ENCODE measurements around the gene DGCR8.
A peak's percentile ranks its signal among the peaks of the same experiment; 100 is the strongest.

The DGCR8 gene

DNA sequence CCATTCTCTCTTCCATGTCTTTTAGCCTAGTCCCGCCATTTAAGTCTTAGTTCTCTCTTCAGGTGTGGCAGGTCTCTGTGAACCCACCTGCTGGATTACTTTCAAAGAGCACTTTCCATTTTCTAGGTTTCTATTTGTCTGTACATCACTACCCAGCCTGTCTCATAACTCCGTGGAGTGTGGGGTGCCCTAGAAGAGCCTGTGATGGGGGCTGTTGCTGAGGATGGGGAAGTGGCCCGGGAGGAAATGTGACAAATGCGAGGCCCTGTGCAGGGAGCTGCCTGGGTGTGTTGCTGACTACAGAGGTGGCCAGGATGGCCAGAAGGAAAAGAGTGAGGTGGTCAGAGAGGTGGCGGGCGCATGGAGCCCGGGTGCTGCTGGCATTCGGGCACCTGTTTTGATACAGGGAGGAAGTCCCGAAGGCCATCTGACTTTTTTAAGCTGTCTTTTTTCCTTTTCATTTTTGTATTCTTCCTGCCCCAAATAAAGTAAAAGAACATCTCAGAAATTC is 10.7 kb downstream of the DGCR8 start:
- DNase-seq = no peak

- peak in 1 of 2 donors; percentile 36 for DNase-seq
Observed at GRCh38 chr22:20091690-20092476, 11.8 kb downstream of the DGCR8 start.

DNA sequence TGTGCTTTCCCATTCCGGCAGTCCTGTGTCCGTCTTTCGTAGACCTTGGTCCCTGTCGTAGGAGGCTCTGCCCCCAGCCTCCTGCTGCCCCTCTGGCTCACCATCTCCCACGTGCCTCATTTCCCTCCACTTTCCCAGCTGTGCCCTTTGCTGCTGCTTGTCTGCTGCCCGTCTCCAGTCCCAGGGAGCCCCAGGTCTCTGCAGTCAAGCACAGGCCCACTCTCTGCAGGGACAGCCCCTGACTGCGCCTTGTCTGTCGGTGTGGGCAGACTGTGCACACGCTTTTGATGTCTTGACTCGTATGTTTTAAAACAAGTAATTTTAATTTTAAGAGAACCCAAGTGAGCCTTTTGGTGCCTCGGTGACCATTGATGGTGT is 12.4 kb downstream of the DGCR8 start:
- DNase-seq = no peak

GRCh38 chr22:20093418-20094196 is 13.6 kb downstream of the DGCR8 start:
- no peak for DNase-seq

DNA sequence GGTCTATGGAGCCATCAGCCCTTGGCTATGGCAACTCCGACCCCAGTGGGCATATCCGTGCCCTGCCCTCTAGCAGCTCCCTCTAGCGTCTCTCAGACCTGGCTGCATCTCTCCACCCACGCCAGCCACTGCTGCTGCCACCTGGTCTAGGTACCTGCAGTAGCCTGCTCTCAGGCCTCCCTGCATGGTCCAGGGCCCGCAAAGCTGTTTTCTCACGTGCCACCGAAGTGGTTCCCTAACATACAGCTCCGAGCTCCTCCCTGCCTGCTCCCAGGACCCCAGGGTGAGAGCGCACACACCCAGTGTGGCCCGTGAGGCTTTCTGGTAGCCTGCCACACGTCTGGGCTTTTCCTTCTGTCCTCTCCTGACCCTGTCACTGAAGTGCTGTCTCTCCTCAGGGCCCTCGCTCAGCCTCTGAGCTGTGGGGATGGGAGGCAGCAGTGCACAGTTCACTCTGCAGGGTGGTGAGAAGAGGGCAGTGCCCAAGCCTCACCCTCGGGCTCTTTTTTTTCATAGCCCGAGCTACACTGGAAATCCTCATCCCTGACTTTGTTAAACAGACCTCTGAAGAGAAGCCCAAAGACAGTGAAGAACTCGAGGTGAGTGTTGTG is 14.3 kb downstream of the DGCR8 start:
- no peak for DNase-seq

- no peak for DNase-seq
Observed at GRCh38 chr22:20095521-20095920, 15.5 kb downstream of the DGCR8 start.

DNA sequence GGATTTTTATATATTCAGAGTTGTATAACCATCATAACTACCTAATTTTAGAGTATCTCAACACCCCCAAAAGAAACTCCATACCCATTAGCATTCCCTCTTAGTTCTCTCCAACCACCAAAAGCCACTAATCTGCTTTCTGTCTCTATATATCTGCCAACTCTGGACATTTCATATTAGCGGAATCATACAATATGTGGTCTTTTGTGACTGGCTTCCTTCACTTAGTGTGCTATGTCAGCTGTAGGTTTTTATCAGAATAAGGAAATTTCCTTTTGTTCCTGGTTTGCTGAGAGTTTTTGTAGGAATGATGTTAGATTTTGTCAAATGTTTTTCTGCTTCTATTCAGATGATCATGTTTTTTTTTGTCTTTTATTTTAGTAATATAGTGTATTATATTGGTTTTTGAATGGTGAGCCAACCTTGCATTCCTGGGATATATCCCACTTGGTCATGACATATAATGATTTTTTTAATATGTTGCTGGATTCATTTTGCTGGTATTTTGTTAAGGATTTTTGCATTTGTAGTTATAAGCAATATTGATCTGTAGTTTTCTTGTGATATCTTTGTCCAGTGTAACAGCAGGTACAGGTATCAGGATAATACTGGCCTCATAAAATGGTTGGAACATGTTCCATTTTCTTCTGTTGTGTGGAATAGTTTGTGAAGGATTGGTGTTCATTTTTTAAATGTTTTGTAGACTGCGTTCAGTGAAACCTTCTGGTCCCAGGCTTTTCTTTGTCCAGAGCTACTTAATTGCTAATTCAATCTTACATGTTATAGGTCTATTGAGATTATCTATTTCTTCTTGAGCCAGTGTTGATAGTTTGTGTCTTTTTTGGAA is 16.8 kb downstream of the DGCR8 start:
- no peak for DNase-seq

GRCh38 chr22:20099099-20099711 is 19.2 kb downstream of the DGCR8 start:
- DNase-seq = no peak

- DNase-seq = no peak
Observed at GRCh38 chr22:20101638-20102037, 21.6 kb downstream of the DGCR8 start.

DNA sequence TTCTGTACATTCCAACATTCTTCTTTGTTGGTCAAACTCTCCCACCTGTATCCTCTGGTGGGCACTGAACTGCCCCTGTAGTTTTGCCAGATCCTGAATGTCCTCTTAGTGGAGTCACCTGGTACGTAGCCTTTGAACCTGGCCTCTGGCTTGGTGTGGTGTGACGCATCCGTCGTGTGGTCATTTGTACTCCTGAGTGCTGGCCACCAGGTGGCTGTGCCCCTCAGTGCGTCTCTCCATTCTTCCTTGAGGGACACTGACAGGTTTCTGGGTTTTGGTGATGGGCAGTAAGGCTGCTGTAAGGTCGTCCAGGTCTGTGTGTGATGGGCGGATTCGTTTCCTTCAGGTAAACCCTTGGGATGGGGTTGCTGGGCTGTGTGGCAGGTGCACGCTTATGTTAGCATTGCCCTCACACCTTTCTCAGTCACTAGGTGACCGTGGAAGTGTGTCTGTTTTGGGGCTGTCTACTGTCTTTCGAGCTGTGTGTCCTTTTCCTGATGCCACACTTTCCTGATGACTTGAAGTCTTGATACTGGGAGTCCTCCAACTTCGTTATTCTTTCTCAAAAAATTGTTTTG is 22.3 kb downstream of the DGCR8 start:
- no peak for DNase-seq

DNA sequence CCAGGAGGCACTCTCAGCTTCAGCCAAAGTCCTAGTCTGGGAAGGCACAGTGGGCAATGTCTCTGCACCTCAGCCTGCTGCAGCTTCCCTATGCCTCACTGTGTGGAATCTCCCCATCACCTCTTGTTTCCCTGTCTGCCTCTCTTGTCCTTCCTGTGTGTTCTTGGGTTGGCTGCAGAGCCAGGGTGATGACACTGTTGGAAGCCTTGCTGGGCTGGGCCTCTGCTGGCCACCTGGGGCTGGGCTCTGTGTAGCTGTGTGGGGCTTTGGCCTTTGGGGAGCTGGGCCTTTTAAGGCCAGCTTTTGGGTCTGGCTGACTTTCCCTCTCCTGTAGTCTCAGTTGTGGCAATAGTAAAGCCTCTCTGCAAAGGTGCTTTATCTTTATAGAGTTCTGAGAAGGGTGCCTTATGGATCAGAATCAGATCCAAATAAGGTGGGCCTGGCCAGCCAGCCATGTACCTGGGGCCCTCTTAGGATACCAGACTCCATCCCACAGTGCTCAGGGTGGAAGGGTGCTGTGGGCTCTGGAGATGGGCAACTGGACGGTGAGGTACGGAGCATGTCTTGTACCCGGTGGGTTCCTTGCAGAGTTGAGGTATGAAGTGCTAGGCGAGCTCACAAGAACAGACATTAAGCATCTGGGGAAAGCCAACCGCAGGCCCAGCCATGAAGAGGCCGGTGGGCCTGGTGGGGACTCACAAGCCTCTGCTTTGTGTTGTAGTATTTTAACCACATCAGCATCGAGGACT is 25.6 kb downstream of the DGCR8 start:
- no peak for DNase-seq

- DNase-seq = no peak
Observed at GRCh38 chr22:20106205-20106848, 26.3 kb downstream of the DGCR8 start.

- DNase-seq = no peak
Observed at GRCh38 chr22:20106849-20107237, 26.8 kb downstream of the DGCR8 start.

DNA sequence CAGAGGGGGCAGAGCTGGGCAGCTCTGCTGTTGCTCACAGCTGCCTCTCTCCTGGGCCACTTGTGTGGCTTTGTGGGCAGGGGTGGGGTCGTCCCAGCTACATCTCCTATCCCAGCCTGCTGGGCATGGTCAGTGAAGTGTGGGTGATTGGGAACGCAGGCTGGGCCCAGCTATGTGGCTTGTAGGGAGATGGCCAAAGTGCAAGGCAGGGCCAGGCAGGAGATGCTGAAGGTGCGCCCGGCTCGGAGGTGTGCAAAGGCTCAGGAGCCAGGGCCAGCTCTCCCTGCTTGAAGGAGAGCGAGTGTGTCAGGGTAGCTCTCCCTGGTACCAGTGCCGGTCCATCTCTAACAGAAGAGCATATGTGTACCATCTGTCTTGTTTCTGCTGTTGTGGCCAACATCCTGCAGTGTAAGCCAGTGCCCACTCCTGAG is 27.4 kb downstream of the DGCR8 start:
- DNase-seq = no peak

- DNase-seq = no peak
Observed at GRCh38 chr22:20107951-20108756, 28.1 kb downstream of the DGCR8 start.

GRCh38 chr22:20108757-20109230 is 28.8 kb downstream of the DGCR8 start:
- no peak for DNase-seq

DNA sequence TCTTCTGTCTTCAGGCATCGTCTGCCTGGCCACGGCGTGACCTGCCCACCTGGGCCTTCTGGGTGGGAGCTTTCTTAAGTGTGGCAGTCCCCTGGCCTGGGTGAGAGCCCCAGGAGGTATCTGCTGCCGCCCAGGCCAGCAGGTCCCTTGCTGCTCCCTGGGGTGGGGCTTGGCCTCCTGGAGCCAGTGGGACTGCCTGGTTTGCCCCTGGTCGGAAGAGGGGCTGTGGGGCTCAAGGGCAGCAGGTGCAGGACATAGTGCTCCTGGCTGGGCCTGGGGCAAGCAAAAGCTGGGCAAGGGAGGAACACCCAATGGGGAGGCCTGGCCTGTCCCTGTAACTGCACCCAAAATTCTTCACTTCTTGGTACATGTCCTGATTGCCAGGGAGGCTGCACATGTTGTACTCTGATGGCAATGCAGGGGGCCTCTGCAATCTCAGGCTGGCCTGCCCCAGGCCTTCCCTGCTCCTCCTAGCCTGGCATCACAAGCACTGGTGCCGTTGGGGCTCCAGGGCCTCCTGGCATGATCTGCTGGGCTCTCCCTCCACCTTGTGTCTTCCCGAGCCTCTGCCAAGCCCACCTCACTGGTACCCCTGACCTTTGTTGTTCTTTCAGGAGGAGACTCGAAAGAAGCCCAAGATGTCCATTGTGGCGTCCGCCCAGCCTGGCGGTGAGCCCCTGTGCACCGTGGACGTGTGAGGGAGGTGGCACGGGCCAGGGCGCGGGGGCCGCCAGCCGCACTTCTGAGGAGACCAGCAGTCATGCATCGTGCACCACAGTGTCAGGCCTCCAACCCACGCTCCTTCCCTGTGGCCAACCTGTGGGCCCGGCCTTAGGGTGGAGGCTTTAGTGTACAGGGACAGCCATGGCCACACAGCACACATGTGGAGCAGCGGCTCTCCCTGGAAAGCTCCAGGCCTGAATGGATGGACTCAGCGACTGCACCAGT is 29.6 kb downstream of the DGCR8 start:
- no peak for DNase-seq

DNA sequence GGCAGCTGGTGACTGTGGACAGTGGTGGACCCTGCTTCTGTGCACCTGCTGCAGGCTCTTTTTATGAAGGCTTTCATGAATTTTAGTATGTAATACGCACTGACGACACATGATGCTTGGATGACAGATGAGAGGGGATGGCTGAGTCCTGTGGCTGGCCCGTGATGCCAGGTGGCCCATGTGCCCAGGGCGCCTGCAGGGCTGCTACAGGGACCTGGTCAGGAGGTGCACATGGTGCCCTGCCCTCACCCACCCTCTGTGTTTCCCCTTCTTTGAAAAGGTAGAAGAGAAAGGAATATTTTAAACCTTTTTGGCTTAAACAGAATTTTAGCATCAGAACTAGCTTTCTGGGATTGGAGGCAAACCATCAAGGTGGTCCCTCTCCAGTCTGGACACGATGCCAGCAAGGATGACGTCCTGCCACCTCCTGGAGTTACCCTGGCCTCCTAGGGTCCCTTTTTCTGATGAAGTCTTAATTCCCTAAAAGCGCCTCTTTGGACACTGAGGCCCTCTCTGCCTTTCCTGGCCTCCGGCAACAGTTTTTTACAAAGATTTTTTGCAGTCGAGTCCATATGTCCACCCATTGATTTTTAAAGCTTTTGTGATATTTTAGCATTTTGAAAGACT is 30.4 kb downstream of the DGCR8 start:
- no peak for DNase-seq
